ENCODE measurements around the gene NUP153.

DNA sequence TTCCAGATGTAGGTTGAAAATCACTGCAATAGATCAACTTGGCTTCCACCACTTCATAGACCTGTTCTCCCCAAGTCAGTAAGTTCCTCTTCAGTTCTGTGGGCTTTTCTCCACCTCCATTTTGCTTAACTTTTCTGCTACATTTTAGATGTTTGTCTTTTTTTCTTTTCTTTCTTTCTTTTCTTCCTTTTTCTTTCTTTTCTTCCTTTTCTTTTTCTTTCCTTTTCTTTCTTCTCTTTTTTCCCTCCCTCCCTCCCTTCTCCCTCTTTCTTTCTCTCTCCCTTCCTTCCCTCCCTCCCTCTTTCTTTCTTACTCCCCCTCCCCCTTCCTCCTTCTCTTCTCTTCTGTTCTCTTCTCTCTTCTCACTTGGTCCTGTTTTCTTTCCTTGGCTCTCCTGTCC is 113.5 kb downstream of the NUP153 start:
- TF ChIP-seq POLR2AphosphoS5 (IDR thresholded peaks at IDR 0.05) (no peak), EP300 (IDR thresholded peaks at IDR 0.05) (no peak)
- TF ChIP-seq, protein P1, sequence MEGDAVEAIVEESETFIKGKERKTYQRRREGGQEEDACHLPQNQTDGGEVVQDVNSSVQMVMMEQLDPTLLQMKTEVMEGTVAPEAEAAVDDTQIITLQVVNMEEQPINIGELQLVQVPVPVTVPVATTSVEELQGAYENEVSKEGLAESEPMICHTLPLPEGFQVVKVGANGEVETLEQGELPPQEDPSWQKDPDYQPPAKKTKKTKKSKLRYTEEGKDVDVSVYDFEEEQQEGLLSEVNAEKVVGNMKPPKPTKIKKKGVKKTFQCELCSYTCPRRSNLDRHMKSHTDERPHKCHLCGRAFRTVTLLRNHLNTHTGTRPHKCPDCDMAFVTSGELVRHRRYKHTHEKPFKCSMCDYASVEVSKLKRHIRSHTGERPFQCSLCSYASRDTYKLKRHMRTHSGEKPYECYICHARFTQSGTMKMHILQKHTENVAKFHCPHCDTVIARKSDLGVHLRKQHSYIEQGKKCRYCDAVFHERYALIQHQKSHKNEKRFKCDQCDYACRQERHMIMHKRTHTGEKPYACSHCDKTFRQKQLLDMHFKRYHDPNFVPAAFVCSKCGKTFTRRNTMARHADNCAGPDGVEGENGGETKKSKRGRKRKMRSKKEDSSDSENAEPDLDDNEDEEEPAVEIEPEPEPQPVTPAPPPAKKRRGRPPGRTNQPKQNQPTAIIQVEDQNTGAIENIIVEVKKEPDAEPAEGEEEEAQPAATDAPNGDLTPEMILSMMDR (IDR thresholded peaks at IDR 0.05), result no peak

Measured in sigmoid colon (tissue), 4 donors.